Glutamatergic neuron (in vitro differentiated cells): ENCODE data around the gene NMU. TPM values are rescaled to one million over a fixed set of nuclear protein-coding genes. Genes with fewer than 3 reads are reported as not detected.
"Not testable (repeated sequence)": the region's sequence is repeated elsewhere in the genome, so short reads cannot be mapped to it uniquely, and the experiment has no call there.

Experiments used
- DNase-seq: peaks from one replicate; pipeline ENCODE4 v3.0.0; 2022
- H3K27ac Mint-ChIP-seq: one replicate; pipeline ENCODE4 v1.8.0; 2020; ENCODE audit warnings: mild to moderate bottlenecking, mixed read lengths, inconsistent platforms; ENCODE audit not compliant: unreplicated experiment
- H3K27me3 Mint-ChIP-seq: one replicate; pipeline ENCODE4 v1.8.0; 2020; ENCODE audit warnings: mild to moderate bottlenecking, moderate library complexity, mixed read lengths, inconsistent platforms; ENCODE audit not compliant: unreplicated experiment
- H3K36me3 Mint-ChIP-seq: one replicate; pipeline ENCODE4 v1.8.0; 2020; ENCODE audit warnings: mild to moderate bottlenecking, mixed read lengths, inconsistent platforms; ENCODE audit not compliant: unreplicated experiment
- H3K4me1 Mint-ChIP-seq: one replicate; pipeline ENCODE4 v1.8.0; 2020; ENCODE audit warnings: mild to moderate bottlenecking, low read depth, mixed read lengths, inconsistent platforms; ENCODE audit not compliant: unreplicated experiment
- H3K4me3 Mint-ChIP-seq: one replicate; pipeline ENCODE4 v1.8.0; 2020; ENCODE audit warnings: mild to moderate bottlenecking, mixed read lengths, inconsistent platforms; ENCODE audit not compliant: unreplicated experiment
- H3K9me3 Mint-ChIP-seq: one replicate; pipeline ENCODE4 v1.8.0; 2020; ENCODE audit warnings: mild to moderate bottlenecking, moderate library complexity, mixed read lengths, inconsistent platforms; ENCODE audit not compliant: unreplicated experiment
- long read RNA-seq: library from polyadenylated mRNA; unstranded; transcript quantifications from one replicate; pipeline ENCODE4 v2.0.0, GENCODE V29; 2020; ENCODE audit not compliant: unreplicated experiment
- total RNA-seq: library from RNA; stranded (reverse); fragmentation: NEBNext Ultra II Directional; extraction: Animal tissue kit (Norgen Biotek cat#: 25700); gene quantifications from one replicate; pipeline ENCODE4 v1.2.1, GENCODE V29; 2021; ENCODE audit not compliant: unreplicated experiment
- TF ChIP-seq, protein P1 (sequence below): fragments of 200-600 bp; sonication (generic); IDR thresholded peaks from one replicate; pipeline ENCODE4 v1.5.0; 2021; ENCODE audit not compliant: partially characterized antibody, unreplicated experiment

Gene NMU
- total RNA-seq: 9.4 TPM
- long read RNA-seq, transcript NMU-201 (10 exons, 816 nt): major isoform, 6 of 7 reads
- long read RNA-seq, partial matches to known transcripts: 0 of 7 reads
- long read RNA-seq, other reads (novel, unspliced or antisense): 0 of 7 reads

GRCh38 chr4:55635741-55636655 is at the start of gene NMU:
NMU (minus strand) TSS chr4:55636298; CDS start chr4:55636192, 106 bp downstream.
- TF ChIP-seq, protein P1, sequence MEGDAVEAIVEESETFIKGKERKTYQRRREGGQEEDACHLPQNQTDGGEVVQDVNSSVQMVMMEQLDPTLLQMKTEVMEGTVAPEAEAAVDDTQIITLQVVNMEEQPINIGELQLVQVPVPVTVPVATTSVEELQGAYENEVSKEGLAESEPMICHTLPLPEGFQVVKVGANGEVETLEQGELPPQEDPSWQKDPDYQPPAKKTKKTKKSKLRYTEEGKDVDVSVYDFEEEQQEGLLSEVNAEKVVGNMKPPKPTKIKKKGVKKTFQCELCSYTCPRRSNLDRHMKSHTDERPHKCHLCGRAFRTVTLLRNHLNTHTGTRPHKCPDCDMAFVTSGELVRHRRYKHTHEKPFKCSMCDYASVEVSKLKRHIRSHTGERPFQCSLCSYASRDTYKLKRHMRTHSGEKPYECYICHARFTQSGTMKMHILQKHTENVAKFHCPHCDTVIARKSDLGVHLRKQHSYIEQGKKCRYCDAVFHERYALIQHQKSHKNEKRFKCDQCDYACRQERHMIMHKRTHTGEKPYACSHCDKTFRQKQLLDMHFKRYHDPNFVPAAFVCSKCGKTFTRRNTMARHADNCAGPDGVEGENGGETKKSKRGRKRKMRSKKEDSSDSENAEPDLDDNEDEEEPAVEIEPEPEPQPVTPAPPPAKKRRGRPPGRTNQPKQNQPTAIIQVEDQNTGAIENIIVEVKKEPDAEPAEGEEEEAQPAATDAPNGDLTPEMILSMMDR: no peak

DNA sequence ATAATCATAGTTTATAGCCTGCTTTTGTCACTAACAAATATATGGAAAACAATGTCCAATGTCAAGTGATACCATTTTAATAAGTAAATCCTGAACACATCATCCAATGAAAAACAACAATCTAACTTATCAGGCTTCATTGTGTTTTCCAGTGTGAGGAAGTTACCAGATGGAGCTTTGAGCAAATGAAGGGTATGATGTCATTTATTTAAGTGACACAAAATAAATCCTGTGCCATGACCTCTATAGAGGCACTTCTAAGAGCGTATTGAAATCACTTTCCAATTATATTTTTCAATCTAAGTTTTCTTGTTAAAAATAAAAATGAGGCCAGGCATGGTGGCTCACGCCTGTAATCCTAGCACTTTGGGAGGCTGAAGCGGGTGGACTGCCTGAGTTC is 48.2 kb upstream of the NMU start:
- Mint-ChIP-seq H3K9me3 (no peaks in the 10 kb centered on the region), H3K4me3 (no peak overlapping the region), H3K27ac (no peak overlapping the region), H3K4me1 (no peaks in the 10 kb centered on the region), H3K36me3 (no peaks in the 10 kb centered on the region), H3K27me3 (no peaks in the 10 kb centered on the region)
- DNase-seq: no peak
- TF ChIP-seq, protein P1: no peak

More at GRCh38 chr4:55635741-55636655, at the start of gene NMU:
- Mint-ChIP-seq H3K27me3 (peaks cover 4% of the 10 kb centered on the region), H3K9me3 (peaks cover 2% of the 10 kb centered on the region), H3K27ac (peak within 1 kb of the TSS; percentile 75), H3K4me3 (peak within 1 kb of the TSS; percentile 94), H3K36me3 (no peaks in the 10 kb centered on the region), H3K4me1 (peaks cover 21% of the 10 kb centered on the region)
- DNase-seq: peak; percentile 65

DNA sequence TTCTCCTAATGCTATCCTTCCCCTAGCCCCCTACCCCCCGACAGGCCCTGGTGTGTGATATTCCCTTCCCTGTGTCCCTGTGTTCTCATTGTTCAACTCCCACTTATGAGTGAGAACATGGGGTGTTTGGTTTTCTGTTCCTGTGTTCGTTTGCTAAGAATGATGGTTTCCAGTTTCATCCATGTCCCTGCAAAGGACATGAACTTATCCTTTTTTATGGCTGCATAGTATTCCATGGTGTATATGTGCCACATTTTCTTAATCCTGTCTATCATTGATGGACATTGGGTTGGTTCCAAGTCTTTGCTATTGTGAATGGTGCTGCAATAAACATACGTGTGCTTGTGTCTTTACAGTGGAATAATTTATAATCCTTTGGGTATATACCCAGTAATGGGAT is 46.7 kb upstream of the NMU start:
- not testable (repeated sequence) for H3K4me3 Mint-ChIP-seq, H3K36me3 Mint-ChIP-seq, H3K9me3 Mint-ChIP-seq, DNase-seq, H3K27me3 Mint-ChIP-seq, H3K27ac Mint-ChIP-seq, H3K4me1 Mint-ChIP-seq

DNA sequence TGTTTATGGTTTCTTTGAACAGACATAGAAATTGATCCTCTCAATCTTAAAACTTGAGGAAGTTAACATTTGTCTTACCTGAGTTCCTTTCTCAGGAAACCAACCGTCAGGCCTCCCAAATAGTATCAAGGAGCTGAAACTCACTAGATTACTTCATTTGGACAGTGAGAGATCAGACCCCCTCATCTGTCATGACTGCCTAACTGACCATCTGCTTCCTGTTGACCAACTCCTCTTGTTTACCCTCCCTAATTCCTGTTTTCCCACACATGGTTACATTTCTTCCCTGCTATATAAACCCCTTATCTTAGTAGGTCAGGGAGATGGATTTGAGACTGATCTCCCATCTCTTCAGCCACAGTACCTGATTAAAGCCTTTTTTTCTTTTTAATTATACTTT is 46.2 kb upstream of the NMU start:
- TF ChIP-seq, protein P1: no peak
- Mint-ChIP-seq H3K27me3 (no peaks in the 10 kb centered on the region), H3K27ac (no peak overlapping the region), H3K4me1 (no peaks in the 10 kb centered on the region), H3K36me3 (no peaks in the 10 kb centered on the region), H3K9me3 (peaks cover 2% of the 10 kb centered on the region), H3K4me3 (no peak overlapping the region)
- DNase-seq: no peak

- H3K4me3 Mint-ChIP-seq: no peak overlapping the region
- H3K27ac Mint-ChIP-seq: no peak overlapping the region
- H3K9me3 Mint-ChIP-seq: peaks cover 2% of the 10 kb centered on the region
- no peaks in the 10 kb centered on the region for H3K27me3 Mint-ChIP-seq
- no peaks in the 10 kb centered on the region for H3K4me1 Mint-ChIP-seq
- TF ChIP-seq, protein P1: no peak
- no peaks in the 10 kb centered on the region for H3K36me3 Mint-ChIP-seq
- DNase-seq: no peak
These were observed 45.3 kb upstream of the NMU start for GRCh38 chr4:55681430-55681829.
